GM12872 (cell line): Measurements from ENCODE around the gene HADHA.

Experiments used
- CTCF ChIP-seq: IDR thresholded peaks from 3 replicates; pipeline ENCODE4 v1.5.1; 2011; ENCODE audit warnings: low read depth, mild to moderate bottlenecking, low read length, moderate library complexity; ENCODE audit not compliant: insufficient read depth

The HADHA gene

GRCh38 chr2:26279886-26280285 lies 35.5 kb upstream of the HADHA start:
- no peak for TF ChIP-seq CTCF

GRCh38 chr2:26276484-26277227 lies 32.2 kb upstream of the HADHA start:
- no peak for TF ChIP-seq CTCF

GRCh38 chr2:26274058-26274613 lies 29.7 kb upstream of the HADHA start:
- no peak for TF ChIP-seq CTCF

GRCh38 chr2:26273501-26273900 lies 29.1 kb upstream of the HADHA start:
- no peak for TF ChIP-seq CTCF

- TF ChIP-seq CTCF: no peak
These were observed 25.9 kb upstream of the HADHA start for GRCh38 chr2:26270373-26270772.

- no peak for TF ChIP-seq CTCF
These were observed 25.2 kb upstream of the HADHA start for GRCh38 chr2:26269571-26270158.

GRCh38 chr2:26268213-26268612 lies 23.8 kb upstream of the HADHA start:
- no peak for TF ChIP-seq CTCF
